ENCODE data around the gene SNX22.
A peak's percentile ranks its signal among the peaks of the same experiment; 100 is the strongest.
"Not testable (repeated sequence)": the region's sequence is repeated elsewhere in the genome, so short reads cannot be mapped to it uniquely, and the experiment has no call there.

SNX22 gene

DNA sequence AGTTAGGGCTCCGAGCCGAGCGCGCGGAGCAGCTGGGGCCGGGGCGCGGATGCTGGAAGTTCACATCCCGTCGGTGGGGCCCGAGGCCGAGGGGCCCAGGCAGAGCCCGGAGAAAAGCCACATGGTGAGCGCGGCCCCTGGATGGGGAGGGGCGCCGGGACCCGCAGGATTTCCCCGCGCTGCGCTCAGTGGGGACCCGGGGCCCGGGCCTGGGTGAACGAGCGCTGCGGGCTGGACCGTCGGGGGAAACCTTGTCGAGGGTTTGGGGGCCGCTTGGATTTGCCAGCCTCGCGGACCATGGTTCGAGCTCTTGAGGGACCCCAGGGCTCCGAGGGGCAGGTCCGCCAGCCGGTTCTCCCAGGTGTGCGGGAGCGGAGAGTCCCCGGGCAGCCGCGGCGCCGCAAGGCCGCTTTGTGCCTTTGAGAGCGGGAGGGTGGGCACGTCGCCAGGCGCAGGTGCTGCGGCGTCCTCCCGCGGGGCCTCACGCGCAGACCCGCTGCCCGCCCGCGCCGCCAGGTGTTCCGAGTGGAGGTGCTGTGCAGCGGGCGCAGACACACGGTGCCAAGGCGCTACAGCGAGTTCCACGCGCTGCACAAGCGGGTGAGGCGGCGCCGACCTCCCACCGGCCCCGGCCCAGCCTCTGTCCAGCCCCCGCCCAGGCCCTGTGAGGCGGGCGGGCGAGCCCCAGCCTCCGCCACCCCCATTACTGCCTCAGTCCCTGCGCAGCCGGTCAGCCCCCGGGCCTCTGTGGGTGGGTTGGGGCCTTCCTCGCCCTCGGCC, at the start of gene SNX22:
Gene SNX22 (plus strand): TSS at position 5 of the 780 bp plus-strand sequence. CDS start 45 bp downstream, at position 50.
- peak; percentile 38 for DNase-seq

DNA sequence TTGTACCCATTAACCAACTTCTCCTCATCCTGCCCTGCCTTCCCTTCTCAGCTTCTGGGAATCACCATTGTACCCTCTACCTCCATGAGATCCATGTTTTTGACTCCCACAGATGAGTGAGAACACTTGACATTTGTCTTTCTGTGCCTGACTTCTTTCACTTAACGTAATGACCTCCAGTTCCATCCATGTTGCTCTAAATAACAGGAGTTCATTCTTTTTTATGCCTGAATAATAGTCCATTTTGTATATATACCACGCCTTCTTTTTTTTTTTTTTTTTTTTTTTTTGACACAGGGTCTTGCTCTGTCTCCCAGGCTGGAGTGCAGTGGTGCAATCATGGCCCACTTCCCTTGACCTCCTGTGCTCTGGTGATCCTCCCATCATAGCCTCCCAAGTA, 49.0 kb upstream of the SNX22 start:
- no peak for DNase-seq

DNA sequence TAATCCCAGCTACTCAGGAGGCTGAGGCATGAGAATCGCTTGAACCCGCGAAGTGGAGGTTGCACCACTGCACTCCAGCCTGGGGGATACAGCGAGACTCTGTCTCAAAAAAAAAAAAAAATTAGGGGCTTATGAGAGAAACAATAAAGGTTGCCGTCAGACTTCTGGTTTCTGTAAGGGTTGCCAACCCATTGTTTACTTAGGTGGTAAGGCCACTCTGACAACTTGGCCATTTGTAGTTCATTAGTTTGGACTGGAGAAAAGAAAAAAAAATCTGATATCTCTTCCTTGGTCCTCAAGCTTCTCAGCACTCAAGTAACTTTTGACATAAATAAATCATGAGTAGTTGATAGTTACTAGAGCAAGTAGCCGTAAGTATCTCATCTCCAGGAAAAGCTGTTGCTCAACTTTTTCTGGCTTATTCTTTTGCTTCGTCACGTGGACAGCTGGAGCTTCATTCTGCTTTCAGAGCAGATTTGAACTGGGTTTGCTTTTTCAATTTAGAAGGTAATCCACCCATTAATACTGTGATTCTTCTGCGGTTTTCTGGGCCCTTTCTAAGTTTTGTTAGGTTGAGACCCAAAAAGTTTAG, 46.3 kb upstream of the SNX22 start:
- peak; percentile 62 for DNase-seq

DNA sequence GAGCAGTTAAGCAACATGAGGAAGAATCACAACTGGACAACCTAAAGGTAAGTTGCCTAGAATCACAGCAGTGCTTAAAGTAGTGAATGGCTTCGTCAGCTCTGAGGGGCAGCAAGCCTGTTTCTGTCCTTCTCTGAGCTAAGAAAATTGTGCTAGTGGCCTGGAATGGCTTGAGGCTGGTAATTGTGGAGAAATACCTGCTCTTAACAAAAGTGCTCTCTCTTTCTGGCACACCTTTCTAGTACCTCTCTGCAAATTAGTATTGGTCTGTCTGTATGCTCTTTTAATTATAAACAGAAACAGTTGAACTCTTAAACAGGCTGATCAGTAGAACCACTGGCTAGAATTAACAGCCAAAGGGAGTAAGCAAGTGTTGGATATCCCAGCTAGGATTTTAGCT, 44.2 kb upstream of the SNX22 start:
- no peak for DNase-seq

DNA sequence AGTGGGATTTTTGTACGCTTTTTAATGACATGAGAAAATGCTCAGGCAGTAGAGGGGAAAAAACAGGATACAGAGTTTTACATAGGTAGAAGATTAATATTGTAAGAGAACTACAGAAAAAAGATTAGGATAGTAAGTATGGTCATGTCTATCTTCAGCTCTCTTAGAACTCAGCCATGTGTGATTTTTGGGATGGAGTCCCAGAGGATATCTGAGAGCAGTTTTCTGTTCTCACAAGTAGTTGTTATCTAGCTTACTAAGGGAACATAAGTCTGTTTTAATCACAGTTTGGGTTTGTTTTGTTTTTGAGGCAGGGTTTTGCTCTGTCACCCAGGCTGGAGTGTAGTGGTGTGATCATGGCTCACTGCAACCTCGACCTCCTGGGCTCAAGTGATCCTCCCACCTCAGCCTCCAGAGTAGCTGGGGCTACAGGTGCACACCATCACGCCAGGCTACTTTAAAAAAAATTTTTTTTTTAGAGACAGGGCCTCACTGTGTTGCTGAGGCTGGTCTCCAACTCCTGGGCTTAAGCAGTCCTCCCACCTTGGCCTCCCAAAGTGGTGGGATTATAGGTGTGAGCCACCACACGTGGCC, 41.3 kb upstream of the SNX22 start:
- peak; percentile 31 for DNase-seq

DNA sequence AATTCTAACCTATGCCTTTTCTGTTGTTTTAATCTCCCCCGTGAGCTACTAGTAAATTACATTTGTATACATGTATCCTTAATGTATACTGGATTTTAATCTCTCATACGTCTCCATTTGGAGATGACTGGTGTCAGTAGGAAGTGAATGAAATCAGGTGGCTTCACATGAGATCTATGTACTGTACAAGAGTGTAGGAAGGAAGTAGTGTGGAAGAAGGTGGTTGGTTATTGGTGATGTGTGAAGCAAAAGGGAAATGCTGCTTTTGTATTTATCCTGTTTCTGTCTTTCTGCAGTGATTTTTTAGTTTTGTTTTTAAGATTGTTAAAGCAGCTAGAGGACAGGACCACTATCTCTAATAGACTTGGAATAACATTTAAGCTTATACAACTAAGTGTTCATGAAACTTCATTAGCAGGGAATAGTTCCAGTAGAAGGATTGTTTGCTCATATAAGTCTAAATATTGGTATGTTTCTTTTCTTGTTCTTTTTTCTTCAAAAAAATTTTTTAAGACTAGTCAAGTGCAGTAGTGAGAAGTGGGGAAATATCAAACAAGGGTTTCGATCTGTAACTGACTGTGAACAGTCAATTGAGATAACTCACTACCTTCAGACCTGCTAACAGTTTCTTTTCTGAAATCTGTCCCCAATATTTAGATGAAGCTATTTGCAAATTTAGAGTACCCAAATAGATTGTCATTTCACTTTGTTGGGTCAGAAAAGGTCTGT, 40.4 kb upstream of the SNX22 start:
- no peak for DNase-seq

DNA sequence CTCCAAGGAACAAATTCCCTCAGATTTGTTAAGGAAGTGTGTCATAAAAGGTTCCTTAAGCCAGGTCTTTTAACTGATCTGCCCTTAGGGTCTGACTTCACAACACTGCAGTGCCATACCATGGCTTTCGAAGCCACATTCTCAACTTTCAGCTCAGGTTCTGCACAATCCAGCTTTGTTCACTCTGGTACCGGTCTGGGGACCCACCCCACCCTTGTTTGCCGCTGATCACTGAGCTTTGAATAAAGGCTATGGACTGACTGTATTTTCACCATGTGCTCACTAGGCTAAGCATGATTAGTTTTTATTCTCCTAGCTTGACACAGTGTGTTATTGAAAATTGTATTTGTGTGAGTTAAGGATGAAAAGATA, 39.9 kb upstream of the SNX22 start:
- DNase-seq: no peak

DNA sequence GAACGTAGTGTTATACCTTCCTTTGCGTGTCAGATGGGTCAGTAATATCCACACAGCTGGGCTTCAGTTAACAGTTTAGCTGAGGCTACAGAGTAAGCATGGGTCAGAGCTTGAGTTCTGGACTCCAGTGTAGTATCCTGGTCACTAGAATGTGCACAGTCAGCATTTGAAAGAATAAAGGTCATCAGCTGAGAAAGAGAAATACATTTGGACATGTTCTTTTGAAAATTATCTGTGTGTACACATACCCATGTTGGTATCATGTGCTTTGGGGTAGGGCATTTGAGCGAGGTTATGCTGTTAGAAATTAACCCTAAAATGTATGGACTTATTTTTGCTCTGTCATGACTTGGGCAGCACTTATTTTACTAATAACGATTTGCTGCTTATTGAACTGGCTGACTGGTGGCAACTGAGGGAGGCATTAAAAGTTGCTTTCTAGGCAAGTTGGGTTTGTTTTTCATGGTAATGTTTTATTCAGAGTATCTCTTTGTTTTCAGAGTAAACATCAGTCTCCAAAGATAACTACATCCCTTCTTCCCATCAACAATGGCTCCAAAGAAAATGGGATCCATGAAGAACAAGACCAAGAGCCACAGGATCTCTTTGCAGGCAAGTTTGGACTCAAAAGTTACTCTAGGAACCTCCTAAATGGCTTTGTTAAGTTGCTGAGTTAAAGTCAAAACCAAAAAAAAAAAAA, 39.3 kb upstream of the SNX22 start:
- peak; percentile 48 for DNase-seq

DNA sequence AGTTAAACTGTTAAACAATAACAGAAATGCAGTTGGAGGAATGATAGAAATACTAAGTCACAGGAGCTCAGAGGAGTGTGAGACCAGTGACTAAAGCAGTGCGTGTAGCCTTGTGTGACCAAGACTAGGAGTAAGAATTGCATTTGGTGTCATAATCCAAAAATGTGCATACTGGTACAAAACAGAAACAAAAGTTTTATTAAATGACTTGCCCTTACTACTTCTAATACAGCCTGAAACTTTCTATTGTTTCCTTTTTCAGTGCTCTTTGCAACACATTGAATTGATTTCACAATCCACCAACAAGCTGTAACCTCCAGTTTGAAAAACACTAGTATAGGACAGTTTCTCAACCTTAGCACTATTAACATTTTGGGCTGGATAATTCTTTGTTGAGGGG, 38.6 kb upstream of the SNX22 start:
- DNase-seq: peak; percentile 47

DNA sequence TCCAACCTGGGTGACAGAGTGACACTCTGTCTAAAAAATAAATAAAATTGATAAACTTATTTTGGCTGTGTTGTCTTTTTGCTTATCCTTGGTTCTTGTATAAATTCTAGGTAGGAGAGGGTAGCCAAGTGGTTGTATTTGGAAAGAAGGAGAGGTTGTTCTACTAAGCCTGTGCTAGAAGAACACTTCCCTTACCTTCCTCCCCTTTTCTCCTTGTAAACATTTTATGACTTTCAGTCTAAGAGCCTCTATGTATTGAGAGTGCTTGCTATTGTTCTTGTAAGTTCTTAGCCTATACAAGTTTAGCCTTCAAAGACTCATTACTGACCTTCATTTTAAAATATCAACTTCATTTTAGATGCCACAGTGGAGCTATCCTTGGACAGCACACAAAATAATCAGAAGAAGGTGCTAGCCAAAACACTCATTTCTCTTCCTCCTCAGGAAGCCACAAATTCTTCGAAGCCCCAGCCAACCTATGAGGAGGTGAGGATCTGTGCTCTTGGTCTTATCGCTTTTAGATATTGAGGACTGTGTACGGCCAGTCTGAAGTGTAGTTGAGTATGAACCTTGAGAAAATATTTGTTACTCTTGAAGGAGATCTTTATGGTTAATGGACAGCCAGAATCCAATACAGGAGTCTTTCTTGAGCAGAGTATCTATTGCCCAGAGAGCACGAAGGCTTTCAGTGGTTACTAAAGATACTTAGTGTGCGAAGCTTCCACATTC, 33.6 kb upstream of the SNX22 start:
- DNase-seq: no peak

DNA sequence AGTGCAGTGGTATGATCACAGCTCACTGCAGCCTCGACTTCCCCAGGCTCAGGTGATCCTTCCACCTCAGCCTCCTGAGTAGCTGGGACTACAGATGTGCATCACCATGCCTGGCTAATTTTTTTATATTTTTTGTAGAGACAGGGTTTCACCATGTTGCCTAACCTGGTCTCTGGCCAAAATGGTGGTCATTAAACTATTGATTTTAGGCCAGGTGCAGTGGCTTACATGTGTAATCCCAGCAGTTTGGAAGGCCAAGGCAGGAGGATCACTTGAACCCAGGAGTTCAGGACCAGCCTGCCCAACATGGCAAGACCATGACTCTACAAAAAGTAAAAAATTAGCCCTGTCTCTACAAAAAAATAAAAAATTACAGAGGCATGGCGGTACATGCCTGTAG, 31.2 kb upstream of the SNX22 start:
- DNase-seq: not testable (repeated sequence)

DNA sequence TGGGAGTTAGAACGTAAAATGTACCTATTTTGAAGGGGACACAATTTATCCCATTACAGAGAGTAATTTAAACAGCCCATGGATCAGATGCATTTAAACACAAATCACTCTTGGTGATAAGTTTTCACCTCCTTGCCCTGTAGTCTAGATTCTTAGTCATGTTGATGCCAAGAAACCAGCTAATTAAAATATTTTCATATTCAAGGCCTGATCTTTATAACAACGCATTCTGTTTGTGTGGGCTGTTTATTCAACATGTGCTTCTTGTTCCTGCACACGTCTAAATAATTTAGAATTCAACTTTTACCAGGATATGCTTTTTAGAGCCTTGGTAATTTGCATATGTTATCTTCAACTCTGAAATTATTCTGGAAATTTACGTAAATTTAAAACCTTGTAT, 29.9 kb upstream of the SNX22 start:
- no peak for DNase-seq

DNA sequence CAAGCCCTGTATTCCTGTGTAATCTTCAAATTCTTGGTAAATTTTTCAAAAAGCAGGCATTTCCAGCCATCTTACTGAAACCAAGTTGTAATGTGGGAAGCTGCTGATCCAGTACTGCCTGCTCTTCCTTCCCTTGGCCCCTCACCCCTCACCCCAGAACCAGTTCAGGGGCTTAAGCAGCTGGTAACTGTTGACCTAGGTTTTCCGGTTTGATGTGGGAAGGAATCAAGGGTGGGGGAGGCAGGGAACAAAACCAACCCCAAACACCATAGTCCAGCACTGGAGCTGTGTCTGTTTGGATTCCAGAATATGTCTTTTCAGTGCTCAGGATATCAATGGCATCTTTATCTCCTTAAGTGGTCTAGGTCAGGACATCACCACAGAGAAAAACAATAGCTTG, 29.1 kb upstream of the SNX22 start:
- DNase-seq: no peak

DNA sequence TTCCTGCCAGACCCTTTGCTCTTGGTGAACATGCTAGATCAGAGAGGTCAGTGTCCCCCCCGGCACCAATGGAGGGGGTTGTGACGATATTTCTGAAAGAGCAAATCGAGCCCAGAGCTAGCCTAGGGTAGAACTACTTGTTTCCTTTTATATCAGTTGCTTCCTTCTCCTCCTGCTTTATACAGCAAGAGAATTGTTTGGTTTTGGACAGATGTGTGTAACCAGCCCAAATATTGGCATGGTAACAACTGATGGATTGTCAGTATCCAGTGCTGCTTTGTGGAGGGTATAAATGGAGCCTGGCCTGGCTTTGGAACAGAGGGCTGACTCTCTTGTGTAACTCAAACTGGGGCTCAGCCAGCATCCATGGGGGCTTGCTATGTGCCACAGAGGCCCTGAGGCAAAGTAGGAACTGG, 28.6 kb upstream of the SNX22 start:
- no peak for DNase-seq

DNA sequence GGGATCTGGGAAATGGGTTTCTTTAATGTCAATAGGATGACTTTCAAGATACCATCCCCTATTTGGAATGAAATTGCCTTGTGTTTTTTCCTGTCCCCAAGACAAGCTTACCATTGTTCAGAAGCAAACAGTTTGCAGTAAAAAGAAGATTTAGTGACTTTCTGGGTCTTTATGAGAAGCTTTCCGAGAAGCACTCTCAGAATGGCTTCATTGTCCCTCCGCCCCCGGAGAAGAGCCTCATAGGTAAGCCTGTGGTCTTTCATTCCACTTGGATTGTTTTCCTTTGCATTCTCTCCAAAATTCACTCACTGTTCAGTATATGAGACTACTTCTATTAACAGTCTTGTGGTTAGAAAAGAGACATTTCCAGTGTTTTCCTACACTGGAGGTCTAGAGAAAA, 25.6 kb upstream of the SNX22 start:
- DNase-seq: no peak

DNA sequence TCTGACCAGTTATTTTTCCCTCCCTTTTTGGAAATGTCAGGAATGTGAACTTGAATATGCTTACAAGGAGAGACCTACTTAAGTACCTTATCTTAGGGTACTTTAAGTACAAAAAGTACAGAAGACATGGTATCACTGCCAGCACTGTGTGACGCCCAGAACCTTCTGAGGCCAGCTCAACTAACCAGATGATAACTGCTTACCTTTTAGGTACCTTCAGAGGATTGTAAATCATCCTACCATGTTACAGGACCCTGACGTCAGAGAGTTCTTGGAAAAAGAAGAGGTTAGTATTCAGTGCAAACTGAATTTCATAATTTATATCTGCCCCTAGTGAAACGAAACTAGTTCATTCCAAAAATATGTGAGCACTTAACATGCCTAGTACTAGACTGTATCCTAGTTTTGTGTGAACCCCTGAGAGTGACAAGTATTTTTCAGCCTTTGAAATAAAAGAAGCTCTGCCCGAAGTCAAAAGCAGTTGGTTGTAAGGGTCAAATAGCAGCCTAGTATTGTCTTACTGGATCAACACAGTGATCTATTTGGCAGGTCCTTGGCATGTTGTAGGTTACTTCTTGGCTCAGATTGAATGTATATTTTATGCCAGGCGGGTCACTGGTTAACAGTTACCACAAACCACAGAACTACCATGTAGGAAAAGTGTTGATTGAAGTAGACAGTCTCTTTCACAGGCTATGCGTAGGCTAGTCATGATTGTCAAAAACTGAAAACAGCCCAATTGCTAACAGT, 23.8 kb upstream of the SNX22 start:
- no peak for DNase-seq

DNA sequence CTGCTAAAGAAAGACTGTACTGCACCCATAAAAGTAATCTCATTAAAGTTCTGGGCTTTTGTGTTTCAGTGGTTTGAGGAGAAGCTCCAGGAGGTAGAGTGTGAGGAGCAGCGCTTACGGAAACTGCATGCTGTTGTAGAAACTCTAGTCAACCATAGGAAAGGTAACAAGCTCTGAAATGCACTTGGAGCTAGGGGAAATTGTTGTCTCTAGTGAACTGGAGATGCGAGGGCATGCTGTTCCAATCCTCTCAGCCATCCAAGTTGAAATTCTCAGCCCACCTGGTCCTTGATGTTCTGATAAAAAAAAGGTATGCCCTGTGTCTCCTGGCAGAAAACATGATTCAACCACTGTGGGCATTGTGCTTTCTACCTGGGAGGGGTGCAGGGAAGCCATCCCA, 21.4 kb upstream of the SNX22 start:
- DNase-seq: no peak

DNA sequence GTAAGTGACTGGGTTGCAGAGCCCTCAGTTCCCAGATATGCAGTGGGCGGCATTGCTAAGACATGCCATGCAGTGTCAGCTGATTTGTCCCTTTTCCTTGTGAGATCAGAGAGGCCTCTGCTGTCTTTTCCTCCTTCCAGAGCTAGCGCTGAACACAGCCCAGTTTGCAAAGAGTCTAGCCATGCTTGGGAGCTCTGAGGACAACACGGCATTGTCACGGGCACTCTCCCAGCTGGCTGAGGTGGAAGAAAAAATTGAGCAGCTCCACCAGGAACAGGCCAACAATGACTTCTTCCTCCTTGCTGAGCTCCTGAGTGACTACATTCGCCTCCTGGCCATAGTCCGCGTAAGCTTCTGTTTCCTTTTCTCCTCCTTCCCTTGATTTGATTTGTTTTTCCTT, 20.0 kb upstream of the SNX22 start:
- no peak for DNase-seq

DNA sequence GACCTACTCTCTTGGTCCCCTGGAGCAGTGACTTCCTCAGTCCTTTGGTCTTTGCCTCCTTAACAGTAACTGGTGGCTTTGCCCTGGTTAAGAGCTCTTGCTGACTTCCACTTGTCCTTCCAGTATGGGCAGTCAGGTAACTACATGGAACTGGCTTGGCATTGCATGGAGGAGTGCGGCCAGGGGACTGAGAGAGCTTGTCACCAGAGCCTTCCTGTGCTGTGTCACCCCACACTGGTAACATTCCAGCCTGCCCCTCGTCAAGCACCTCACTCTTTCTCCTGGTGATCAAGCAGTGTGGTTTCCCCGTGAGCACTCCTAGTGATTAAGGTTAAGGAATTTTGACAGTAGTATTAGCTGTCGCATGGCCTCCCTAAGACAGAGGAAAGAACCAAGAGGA, 19.3 kb upstream of the SNX22 start:
- DNase-seq: no peak

DNA sequence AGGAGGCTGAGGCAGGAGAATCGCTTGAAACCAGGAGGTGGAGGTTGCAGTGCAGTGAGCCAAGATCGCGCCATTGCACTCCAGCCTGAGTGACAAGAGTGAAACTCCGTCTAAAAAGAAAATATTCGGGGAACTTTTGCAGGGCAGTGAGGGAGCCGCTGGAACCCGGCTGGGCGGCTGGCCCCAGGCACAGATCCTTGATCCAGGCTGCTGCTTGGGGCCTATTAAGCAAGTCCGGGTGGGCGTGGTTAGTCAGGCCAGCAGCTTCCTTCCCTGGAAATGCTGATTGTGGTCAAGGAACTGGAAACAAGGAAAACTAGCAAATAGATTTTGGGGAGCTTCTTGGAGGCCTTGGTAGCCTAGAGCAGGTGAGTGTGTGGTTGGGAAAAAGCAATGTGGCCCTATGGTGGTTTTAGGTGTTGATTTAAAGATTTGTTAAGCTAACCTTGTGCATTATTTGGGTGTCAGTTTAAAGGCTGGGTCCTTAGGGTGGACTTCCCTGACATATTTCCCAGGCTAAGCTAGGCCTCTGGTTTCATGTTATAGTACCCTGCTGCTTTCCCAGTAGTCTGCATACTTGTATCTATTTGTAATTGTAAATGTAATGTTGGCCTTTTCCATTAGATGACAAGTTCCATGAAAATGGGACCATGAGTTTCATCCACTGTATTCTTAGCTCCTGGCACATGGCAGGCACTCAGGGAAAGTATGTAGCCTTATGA, 17.7 kb upstream of the SNX22 start:
- DNase-seq: no peak

DNA sequence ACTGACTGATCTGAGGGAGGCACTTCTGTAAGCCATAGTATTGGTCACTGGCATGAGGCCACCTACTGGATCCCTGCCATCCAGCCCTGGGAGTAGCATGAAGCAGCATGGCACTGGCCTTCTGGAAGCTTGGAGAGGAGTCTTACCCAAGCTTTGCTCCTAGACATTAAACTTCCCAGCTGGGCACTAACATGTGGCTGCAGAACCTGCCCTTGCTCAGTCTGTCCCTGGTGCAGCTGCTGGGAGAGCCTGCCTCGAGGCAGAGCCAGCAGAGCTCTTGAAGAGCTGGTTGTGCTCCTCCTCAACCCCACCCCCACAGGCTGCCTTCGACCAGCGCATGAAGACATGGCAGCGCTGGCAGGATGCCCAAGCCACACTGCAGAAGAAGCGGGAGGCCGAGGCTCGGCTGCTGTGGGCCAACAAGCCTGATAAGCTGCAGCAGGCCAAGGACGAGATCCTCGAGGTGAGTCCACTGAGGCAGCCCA, 17.1 kb upstream of the SNX22 start:
- DNase-seq: peak; percentile 99

All from hematopoietic multipotent progenitor cell treated with erythropoietin and hydrocortisone succinate and interleukin-3 and kit ligand, for 6 days (in vitro differentiated cells).